GM06990 (cell line): ENCODE data around the gene NDN.
"Not testable (repeated sequence)": the region's sequence is repeated elsewhere in the genome, so short reads cannot be mapped to it uniquely, and the experiment has no call there.

ENCODE experiments used
- DNase-seq: peaks from one replicate; pipeline ENCODE4 v3.0.0-alpha.2; 2011; ENCODE audit not compliant: insufficient read length; ENCODE audit errors: extremely low read depth
- H3K27me3 ChIP-seq: replicated peaks from 2 replicates; pipeline ENCODE4 v1.6.0; 2011; ENCODE audit warnings: low read length; ENCODE audit not compliant: control insufficient read depth, insufficient read depth
- H3K36me3 ChIP-seq: 2 replicates; pipeline ENCODE4 v1.5.1; 2011; ENCODE audit warnings: low read length; ENCODE audit not compliant: control insufficient read depth, insufficient read depth
- H3K4me3 ChIP-seq: replicated peaks from 2 replicates; pipeline ENCODE4 v1.5.1; 2011; ENCODE audit warnings: low read depth, mild to moderate bottlenecking, control low read depth, low read length
- TF ChIP-seq, protein P1 (sequence below): IDR thresholded peaks from 2 replicates; pipeline ENCODE4 v1.5.1; 2011; ENCODE audit warnings: low read length, control low read depth, mild to moderate bottlenecking, inconsistent platforms; ENCODE audit not compliant: insufficient read depth, poor library complexity, severe bottlenecking

Gene NDN, protein sequence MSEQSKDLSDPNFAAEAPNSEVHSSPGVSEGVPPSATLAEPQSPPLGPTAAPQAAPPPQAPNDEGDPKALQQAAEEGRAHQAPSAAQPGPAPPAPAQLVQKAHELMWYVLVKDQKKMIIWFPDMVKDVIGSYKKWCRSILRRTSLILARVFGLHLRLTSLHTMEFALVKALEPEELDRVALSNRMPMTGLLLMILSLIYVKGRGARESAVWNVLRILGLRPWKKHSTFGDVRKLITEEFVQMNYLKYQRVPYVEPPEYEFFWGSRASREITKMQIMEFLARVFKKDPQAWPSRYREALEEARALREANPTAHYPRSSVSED

DNA sequence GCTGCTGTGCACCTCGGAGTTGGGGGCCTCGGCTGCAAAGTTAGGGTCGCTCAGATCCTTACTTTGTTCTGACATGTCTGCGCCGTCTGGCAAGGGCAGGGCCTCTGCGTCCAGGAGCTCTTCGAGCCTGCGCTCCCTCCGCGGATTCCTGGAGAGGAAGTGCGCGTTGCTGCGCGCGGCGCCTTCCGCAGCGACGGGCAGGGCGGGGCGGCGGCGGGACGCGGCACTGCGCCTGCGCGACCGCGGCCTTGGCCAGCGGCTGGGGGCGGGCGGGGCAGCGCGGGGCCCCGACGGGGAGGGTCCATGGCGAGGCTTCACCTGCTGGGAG, at the start of gene NDN:
Gene NDN, minus strand, starts transcription at position 163 of the 328 bp plus-strand sequence. Its CDS starts 88 bp downstream, at position 75.
- DNase-seq = no peak
- TF ChIP-seq, protein P1, sequence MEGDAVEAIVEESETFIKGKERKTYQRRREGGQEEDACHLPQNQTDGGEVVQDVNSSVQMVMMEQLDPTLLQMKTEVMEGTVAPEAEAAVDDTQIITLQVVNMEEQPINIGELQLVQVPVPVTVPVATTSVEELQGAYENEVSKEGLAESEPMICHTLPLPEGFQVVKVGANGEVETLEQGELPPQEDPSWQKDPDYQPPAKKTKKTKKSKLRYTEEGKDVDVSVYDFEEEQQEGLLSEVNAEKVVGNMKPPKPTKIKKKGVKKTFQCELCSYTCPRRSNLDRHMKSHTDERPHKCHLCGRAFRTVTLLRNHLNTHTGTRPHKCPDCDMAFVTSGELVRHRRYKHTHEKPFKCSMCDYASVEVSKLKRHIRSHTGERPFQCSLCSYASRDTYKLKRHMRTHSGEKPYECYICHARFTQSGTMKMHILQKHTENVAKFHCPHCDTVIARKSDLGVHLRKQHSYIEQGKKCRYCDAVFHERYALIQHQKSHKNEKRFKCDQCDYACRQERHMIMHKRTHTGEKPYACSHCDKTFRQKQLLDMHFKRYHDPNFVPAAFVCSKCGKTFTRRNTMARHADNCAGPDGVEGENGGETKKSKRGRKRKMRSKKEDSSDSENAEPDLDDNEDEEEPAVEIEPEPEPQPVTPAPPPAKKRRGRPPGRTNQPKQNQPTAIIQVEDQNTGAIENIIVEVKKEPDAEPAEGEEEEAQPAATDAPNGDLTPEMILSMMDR = no peak
- H3K4me3 ChIP-seq = no peak within 1 kb of the TSS
- H3K36me3 ChIP-seq = no peaks in the 10 kb centered on the region
- H3K27me3 ChIP-seq = no peaks in the 10 kb centered on the region

DNA sequence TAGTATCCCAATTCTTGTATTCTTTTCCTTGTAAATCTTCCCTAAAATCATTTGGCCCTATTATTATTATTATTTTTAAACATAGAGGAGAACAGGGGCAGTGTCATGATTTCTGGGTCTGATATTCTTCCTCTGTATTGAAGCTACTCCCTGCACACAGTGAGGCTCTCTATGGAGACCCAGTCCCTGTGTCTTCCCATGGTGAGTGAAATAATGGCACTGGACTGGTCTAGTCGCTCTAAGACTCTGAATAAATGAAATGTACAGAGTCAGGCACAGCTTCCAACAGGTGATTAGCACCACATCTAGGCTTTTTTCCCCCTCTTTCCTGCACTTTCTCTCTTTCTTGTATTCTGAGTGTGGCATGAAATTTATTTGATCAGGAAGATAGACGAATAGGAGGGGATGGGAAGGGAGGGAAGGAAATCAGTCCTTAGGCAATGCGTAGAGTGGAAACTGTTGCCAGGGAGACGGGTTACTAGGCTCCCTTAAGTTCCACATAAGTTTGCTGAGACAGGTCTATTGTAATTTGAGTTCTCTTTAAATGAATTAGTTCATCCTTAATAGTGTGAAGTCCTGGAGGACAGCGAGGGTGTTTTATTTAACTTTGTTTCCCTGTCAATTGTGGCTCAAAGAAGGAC, 49.0 kb upstream of the NDN start:
- no peaks in the 10 kb centered on the region for H3K36me3 ChIP-seq
- TF ChIP-seq, protein P1 = no peak
- no peak overlapping the region for H3K4me3 ChIP-seq
- no peaks in the 10 kb centered on the region for H3K27me3 ChIP-seq
- DNase-seq = no peak

DNA sequence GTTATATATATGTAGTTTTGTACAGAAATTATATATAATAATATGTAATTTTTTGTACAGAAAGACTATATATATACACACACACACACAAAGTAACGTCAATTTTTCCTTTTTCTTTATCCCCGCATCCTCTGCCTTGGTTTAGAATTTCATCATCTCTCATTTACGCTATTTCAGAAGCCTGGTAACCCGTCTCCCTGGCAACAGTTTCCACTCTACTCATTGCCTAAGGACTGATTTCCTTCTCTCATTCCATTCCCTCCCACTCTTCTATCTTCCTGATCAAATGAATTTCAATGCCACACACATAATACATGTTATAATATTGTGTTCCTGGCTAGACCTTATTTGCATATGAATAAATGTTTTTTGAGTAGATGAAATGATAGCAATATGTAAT, 47.8 kb upstream of the NDN start:
- no peak for DNase-seq
- Histone ChIP-seq H3K36me3 (no peaks in the 10 kb centered on the region), H3K27me3 (no peaks in the 10 kb centered on the region), H3K4me3 (no peak overlapping the region)
- TF ChIP-seq, protein P1 = no peak

DNA sequence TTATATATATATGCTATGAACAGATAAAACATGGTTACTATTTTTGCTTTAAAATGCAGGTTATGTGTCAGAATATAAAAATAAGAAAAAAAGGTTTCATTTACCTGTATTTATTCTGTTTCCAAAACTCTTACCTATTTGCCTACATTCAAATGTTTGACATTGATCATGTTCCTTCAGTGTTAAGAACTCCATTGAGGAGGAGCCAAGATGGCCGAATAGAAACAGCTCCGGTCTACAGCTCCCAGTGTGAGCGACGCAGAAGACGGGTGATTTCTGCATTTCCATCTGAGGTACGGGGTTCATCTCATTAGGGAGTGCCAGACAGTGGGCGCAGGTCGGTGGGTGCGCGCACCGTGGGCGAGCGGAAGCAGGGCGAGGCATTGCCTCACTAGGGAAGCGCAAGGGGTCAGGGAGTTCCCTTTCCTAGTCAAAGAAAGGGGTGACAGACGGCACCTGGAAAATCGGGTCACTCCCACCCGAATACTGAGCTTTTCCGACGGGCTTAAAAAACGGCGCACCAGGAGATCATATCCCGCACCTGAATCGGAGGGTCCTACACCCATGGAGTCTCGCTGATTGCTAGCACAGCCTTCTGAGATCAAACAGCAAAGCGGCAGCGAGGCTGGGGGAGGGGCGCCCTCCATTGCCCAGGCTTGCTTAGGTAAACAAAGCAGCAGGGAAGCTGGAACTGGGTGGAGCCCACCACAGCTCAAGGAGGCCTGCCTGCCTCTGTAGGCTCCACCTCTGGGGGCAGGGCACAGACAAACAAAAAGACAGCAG, 27.0 kb upstream of the NDN start:
- not testable (repeated sequence) for H3K4me3 ChIP-seq, DNase-seq, H3K27me3 ChIP-seq, H3K36me3 ChIP-seq

DNA sequence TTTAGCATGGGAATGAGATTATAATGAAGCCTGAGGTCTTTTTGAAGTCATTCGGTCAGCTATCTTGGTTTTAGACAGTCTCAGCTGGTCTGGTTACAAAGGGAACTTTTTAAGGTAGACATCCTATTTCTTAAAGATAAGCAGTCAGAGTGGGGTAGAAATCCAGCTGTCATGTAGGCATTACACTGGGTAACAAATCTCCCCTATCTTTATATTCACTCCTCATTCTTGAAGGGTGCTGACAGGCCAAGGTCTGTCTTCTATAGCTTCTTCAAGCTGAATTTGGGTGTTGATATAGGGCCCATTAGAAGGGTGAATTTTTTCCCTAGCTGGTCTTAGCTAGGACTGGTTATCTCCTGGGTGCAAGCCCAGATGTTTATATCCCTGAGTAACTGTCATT, 21.2 kb upstream of the NDN start:
- no peaks in the 10 kb centered on the region for H3K36me3 ChIP-seq
- H3K4me3 ChIP-seq = no peak overlapping the region
- TF ChIP-seq, protein P1 = no peak
- no peak for DNase-seq
- H3K27me3 ChIP-seq = no peaks in the 10 kb centered on the region

DNA sequence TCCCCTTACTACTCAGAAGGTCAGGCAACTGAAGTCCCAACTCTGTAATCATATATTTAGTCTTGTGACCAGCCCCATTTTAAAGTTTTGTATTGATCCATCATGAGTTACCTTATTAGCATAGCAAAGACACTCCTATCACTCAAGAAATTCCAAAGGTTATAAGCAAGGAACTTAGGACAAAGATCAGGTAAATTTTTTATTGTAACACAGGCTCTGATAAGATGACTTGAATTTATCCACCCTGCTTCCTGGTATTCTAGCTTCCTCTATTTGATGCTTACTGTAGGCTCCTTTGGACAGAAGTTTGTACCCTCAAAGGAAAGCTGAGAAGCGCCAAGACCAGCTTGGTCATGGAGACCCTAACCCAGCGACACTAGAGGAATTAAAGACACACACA, 8.2 kb upstream of the NDN start:
- Histone ChIP-seq H3K27me3 (no peaks in the 10 kb centered on the region), H3K4me3 (no peak overlapping the region), H3K36me3 (no peaks in the 10 kb centered on the region)
- DNase-seq = no peak
- TF ChIP-seq, protein P1 = no peak
